ENCODE measurements around the gene CD93.

DNA sequence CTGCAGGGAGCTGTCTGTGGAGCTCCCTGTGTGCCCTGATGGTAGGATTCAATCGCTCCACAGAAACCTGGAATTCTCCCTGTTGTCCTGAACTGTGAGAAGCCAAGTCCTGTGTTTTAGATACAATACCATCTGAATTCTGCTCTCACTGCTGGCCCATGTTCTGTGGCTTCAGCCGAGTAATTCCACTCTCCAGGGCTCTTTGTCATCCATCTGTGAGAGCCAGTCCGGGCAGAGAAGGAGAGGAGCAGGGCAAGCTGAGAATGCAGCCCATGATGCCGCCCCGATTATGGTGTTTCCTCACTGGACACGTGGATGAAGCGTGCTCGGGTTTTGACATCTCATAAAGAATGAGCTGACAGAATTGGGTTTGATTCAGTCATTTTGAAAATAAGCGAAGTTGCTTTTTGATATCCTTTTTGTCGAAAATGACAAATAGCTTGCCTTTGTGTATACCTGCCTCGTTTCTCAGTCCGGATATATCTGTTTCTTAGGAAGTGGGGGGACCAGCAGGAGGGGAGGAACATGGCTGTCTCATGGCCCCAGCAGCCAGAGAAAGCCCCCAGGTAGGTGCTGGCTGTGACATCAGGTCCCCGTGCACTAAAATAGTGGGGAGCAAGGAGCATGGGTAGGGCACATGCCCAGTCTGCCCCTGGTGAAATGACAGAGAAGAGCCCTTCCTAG is 8.2 kb upstream of the CD93 start:
- TF ChIP-seq CTCF (IDR thresholded peaks at IDR 0.05) (no peak), POLR2A (IDR thresholded peaks at IDR 0.05) (no peak)

All from heart left ventricle (tissue), 13 donors.